Neutrophil (primary cell): Measurements from ENCODE around the gene MTPN.

ENCODE experiments used
- H3K27ac ChIP-seq: fragments of 200-600 bp; sonication (generic); 2 replicates; pipeline ENCODE4 v1.5.1; 2016; ENCODE audit warnings: mild to moderate bottlenecking, moderate library complexity
- H3K27me3 ChIP-seq: fragments of 200-600 bp; sonication (generic); 2 replicates; pipeline ENCODE4 v1.6.0; 2016; ENCODE audit warnings: mild to moderate bottlenecking
- H3K36me3 ChIP-seq: fragments of 200-600 bp; sonication (generic); 2 replicates; pipeline ENCODE4 v1.5.1; 2017
- H3K4me1 ChIP-seq, 2 experiments: fragments of 200-600 bp in 1 of 2; sonication (generic) in 1 of 2; 1 replicate in 1 of 2; 2 replicates in 1 of 2; pipeline versions ENCODE4 v1.5.1 to v1.6.1; 2013 to 2016; ENCODE audit warnings: low read depth in 1 of 2, low read length in 1 of 2, mild to moderate bottlenecking in 1 of 2, moderate library complexity in 1 of 2; ENCODE audit not compliant: control insufficient read depth in 1 of 2, insufficient read depth in 1 of 2
- H3K4me3 ChIP-seq, 2 experiments: fragments of 200-600 bp in 1 of 2; sonication (generic) in 1 of 2; 1 replicate in 1 of 2; 2 replicates in 1 of 2; pipeline ENCODE4 v1.5.1; 2013 to 2016; ENCODE audit warnings: low read depth in 1 of 2, low read length in 1 of 2, mild to moderate bottlenecking in 1 of 2, moderate library complexity in 1 of 2
- H3K9me3 ChIP-seq: fragments of 200-600 bp; sonication (generic); 2 replicates; pipeline ENCODE4 v1.5.1; 2016
- CTCF ChIP-seq: fragments of 200-600 bp; sonication (generic); IDR thresholded peaks from 2 replicates; pipeline ENCODE4 v1.5.1; 2016; ENCODE audit warnings: antibody characterized with exemption

MTPN gene

GRCh38 chr7:135939261-135939812 is 37.8 kb downstream of the MTPN start:
- H3K36me3 ChIP-seq, result peaks cover 23% of the 10 kb centered on the region
- peak overlapping the region; percentile 35 for H3K27ac ChIP-seq
- no peaks in the 10 kb centered on the region for H3K9me3 ChIP-seq
- H3K27me3 ChIP-seq, result no peaks in the 10 kb centered on the region
- H3K4me3 ChIP-seq, result no peak overlapping the region
- no peak for TF ChIP-seq CTCF
- H3K4me1 ChIP-seq, result peaks cover 1 to 5% of the 10 kb centered on the region in 2 experiments

GRCh38 chr7:135938563-135938962 is 38.6 kb downstream of the MTPN start:
- Histone ChIP-seq H3K4me1 (peaks cover 9 to 13% of the 10 kb centered on the region in 2 experiments), H3K27me3 (no peaks in the 10 kb centered on the region), H3K9me3 (no peaks in the 10 kb centered on the region), H3K27ac (peak overlapping the region; percentile 35), H3K4me3 (no peak overlapping the region), H3K36me3 (peaks cover 22% of the 10 kb centered on the region)
- TF ChIP-seq CTCF, result no peak

GRCh38 chr7:135938086-135938485 is 39.1 kb downstream of the MTPN start:
- H3K9me3 ChIP-seq, result no peaks in the 10 kb centered on the region
- no peak overlapping the region for H3K4me3 ChIP-seq
- no peak for TF ChIP-seq CTCF
- peak overlapping the region; percentile 35 for H3K27ac ChIP-seq
- no peaks in the 10 kb centered on the region for H3K27me3 ChIP-seq
- peaks cover 17% of the 10 kb centered on the region for H3K36me3 ChIP-seq
- H3K4me1 ChIP-seq, result peaks cover 10 to 16% of the 10 kb centered on the region in 2 experiments

GRCh38 chr7:135936497-135937217 is 40.5 kb downstream of the MTPN start:
- H3K4me1 ChIP-seq, result peaks cover 17 to 23% of the 10 kb centered on the region in 2 experiments
- peaks cover 6% of the 10 kb centered on the region for H3K36me3 ChIP-seq
- no peaks in the 10 kb centered on the region for H3K27me3 ChIP-seq

GRCh38 chr7:135934651-135935050 is 42.5 kb downstream of the MTPN start:
- Histone ChIP-seq H3K4me1 (peaks cover 32 to 38% of the 10 kb centered on the region in 2 experiments), H3K9me3 (no peaks in the 10 kb centered on the region), H3K36me3 (peaks cover 13% of the 10 kb centered on the region), H3K27me3 (no peaks in the 10 kb centered on the region), H3K27ac (peak overlapping the region; percentile 58), H3K4me3 (no peak overlapping the region)
- TF ChIP-seq CTCF, result no peak

More at GRCh38 chr7:135936497-135937217, 40.5 kb downstream of the MTPN start:
- no peak for TF ChIP-seq CTCF
- H3K27ac ChIP-seq, result peak overlapping the region; percentile 36
- no peak overlapping the region for H3K4me3 ChIP-seq
- no peaks in the 10 kb centered on the region for H3K9me3 ChIP-seq
